Stimulated activated CD8-positive, alpha-beta memory T cell treated with anti-CD3 and anti-CD28 coated beads, Interleukin-15, amount 100 ng/mL, for 48 hours (primary cell): Measurements from ENCODE around the gene FFAR1.

Experiments used
- DNase-seq, 2 donors: peaks; one replicate each; pipeline ENCODE4 v3.0.0-alpha.2; 2020; ENCODE audit warnings: low read depth in 2 of 2

FFAR1 gene

GRCh38 chr19:35314858-35315470, 32.7 kb upstream of the FFAR1 start:
- no peak for DNase-seq

GRCh38 chr19:35315883-35316282, 31.8 kb upstream of the FFAR1 start:
- DNase-seq: no peak

GRCh38 chr19:35316560-35316959, 31.1 kb upstream of the FFAR1 start:
- no peak for DNase-seq

- no peak for DNase-seq
Observed at GRCh38 chr19:35317464-35318043, 30.1 kb upstream of the FFAR1 start.

- DNase-seq: no peak
Observed at GRCh38 chr19:35318679-35319448, 28.8 kb upstream of the FFAR1 start.

- no peak for DNase-seq
Observed at GRCh38 chr19:35320065-35320713, 27.5 kb upstream of the FFAR1 start.

GRCh38 chr19:35321291-35321690, 26.4 kb upstream of the FFAR1 start:
- DNase-seq: no peak

GRCh38 chr19:35322014-35322413, 25.7 kb upstream of the FFAR1 start:
- DNase-seq: no peak

GRCh38 chr19:35327642-35328041, 20.1 kb upstream of the FFAR1 start:
- DNase-seq: no peak

- no peak for DNase-seq
Observed at GRCh38 chr19:35328851-35329285, 18.8 kb upstream of the FFAR1 start, which contains the start of gene CD22. TSS of gene CD22 (plus strand) at chr19:35329187. CDS start at chr19:35332041, 2,854 bp downstream.

GRCh38 chr19:35329323-35329722, 18.4 kb upstream of the FFAR1 start:
- no peak for DNase-seq

- DNase-seq: no peak
Observed at GRCh38 chr19:35330475-35330874, 17.2 kb upstream of the FFAR1 start.

GRCh38 chr19:35331551-35332214, 16.0 kb upstream of the FFAR1 start:
- DNase-seq: no peak

GRCh38 chr19:35332817-35333216, 14.9 kb upstream of the FFAR1 start:
- DNase-seq: no peak

GRCh38 chr19:35334144-35334753, 13.5 kb upstream of the FFAR1 start:
- no peak for DNase-seq

- DNase-seq: no peak
Observed at GRCh38 chr19:35336166-35336955, 11.3 kb upstream of the FFAR1 start.

- DNase-seq: no peak
Observed at GRCh38 chr19:35337097-35337983, 10.4 kb upstream of the FFAR1 start.

GRCh38 chr19:35337984-35338296, 9.8 kb upstream of the FFAR1 start:
- no peak for DNase-seq

- DNase-seq: no peak
Observed at GRCh38 chr19:35340431-35340830, 7.3 kb upstream of the FFAR1 start.

- DNase-seq: no peak
Observed at GRCh38 chr19:35341006-35341405, 6.7 kb upstream of the FFAR1 start.
